T follicular helper cell (primary cell): ENCODE measurements around the gene C1QTNF3.
"Not testable (repeated sequence)": the region's sequence is repeated elsewhere in the genome, so short reads cannot be mapped to it uniquely, and the experiment has no call there.

Experiments used
- DNase-seq: peaks from one replicate; pipeline ENCODE4 v3.0.0-alpha.2; 2020; ENCODE audit warnings: low read depth

C1QTNF3 gene

GRCh38 chr5:34051374-34051980, 8.5 kb upstream of the C1QTNF3 start:
- DNase-seq = no peak

DNA sequence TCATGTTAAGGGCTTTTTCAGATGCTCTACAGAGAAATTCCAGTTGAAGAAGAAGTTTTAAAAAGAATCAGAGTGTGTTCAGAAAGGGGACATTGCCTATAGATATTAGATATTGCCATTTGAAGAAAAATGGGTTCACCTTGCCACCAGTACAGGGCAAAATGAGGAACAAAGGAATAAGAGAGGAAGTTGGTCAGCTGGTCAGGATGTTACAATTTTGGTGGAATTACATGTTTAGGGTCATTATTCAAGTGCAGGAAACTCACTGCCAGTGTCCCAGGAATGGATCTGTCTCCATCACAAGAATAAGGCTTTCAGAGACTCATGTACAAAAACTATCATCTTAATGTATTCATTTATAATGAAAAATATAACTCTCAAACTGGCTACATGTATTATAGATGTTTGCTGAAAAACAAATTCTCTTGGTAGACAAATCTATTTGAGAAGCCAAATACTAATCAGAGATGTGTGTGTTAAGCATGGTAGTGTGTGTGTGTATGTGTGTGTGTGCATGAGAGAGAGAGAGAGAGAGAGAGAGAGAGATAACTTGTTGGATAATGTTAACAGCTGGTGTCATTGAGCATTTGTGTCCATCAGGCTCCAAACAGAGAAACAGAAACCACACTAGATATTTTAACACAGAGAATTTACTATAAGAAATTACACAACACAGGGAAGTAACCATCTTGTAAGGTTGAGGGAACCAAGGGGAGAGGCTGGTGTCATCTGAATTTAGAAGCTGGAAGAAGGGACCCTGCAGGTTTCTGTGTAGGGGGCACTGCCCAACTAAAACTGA, 5.0 kb upstream of the C1QTNF3 start:
- DNase-seq = no peak

- no peak for DNase-seq
Measured at GRCh38 chr5:34047143-34047542, 4.1 kb upstream of the C1QTNF3 start.

GRCh38 chr5:34045996-34046395, 3.0 kb upstream of the C1QTNF3 start:
- no peak for DNase-seq

DNA sequence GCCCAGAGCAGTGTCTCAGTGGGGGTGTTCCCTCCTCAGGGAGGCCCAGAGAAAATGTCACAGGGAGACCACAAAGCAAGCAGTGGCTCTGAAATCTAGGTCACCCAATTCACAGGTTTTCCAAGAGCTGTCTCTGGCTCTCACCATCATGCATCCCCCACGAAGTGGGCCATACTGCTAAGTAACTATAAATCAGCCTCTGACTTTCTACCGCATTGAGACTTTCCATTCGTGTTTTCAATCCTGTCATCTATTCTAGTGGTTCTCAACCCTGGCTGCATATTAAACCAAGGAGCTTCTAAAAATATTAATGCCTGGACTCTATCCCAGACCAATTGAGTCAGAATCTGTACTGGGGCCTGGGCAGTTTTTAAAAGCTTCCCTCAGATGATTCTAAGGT, 2.0 kb upstream of the C1QTNF3 start:
- DNase-seq = no peak

GRCh38 chr5:34042321-34042720, 692 bp downstream of the C1QTNF3 start:
- no peak for DNase-seq

DNA sequence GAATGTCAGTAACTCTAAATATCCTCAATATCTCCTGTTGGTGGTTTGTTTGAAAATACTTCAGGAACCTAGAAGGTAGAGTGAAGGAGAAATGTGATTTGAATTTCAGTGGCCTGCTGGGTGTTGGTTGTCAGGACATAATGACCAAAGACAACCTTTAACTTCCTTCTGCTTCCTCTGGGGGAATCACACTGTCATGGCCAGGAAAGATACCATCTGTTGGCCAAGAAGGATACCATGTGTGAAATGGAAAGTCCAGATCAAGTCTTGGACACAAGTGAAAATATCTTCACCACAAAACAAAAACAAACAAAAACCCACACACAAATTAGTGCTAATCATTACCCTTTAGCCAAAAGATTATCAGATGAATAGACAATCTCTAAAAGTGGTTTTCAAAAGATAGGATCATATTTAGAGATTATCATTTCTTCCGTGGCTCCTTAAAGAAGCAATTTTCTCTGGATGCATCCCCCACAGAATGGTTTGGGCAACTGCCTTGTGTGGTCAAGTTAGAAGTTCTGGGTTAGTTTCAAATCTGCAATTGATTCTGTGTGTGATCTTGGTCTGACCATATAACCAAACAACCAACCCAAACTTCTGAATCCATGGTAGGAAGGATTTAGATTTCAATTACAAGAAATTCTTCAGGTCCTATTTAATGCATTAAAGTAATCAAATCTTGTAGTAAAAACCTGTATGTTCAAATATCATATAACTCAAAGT, 1.6 kb downstream of the C1QTNF3 start:
- DNase-seq = no peak

GRCh38 chr5:34040472-34040871, 2.5 kb downstream of the C1QTNF3 start:
- DNase-seq = no peak

- no peak for DNase-seq
Measured at GRCh38 chr5:34039398-34040157, 3.4 kb downstream of the C1QTNF3 start.

DNA sequence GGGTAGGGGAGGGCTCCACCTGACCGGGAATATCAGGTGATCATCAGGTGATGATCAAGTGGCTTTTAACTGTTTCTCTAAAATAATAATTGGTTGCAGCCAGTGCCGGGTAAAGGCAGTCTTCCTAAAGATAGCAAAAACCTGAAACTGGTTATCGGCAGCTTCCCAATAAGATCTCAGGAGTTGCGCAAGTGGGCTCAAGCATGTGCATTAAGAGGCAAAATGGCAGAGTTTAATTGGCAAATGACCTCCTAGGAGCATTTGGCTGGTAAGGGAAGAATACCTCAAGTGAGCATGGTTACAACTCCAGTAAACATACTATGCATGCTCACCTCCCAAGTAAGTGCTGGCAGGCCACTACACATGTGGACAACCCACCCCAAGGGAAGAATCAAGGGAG, 4.2 kb downstream of the C1QTNF3 start:
- no peak for DNase-seq

GRCh38 chr5:34038390-34038789, 4.6 kb downstream of the C1QTNF3 start:
- no peak for DNase-seq

DNA sequence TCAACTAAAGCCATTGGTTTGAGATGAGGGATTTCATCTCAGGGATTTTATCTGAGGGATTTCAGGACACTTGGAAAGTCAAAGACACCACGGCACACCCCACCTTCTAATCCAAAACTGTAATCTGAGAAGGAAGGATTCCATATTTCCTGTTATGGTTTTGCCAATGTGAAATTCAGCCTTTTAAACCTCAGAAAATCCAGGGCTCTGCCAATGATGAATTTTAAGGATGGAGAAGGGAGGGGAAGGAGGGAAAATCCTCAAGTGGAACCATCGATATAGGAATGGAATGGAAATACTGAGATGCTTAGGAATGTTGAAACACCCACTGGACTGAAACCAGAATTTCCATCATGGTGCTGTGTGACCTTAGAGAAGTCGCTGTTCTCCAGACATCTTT, 5.3 kb downstream of the C1QTNF3 start:
- no peak for DNase-seq

- DNase-seq = no peak
Measured at GRCh38 chr5:34035756-34036155, 7.3 kb downstream of the C1QTNF3 start.

- no peak for DNase-seq
Measured at GRCh38 chr5:34034534-34035327, 8.3 kb downstream of the C1QTNF3 start.

- DNase-seq = no peak
Measured at GRCh38 chr5:34031966-34032365, 11.0 kb downstream of the C1QTNF3 start.

GRCh38 chr5:34031117-34031516, 11.9 kb downstream of the C1QTNF3 start:
- no peak for DNase-seq

DNA sequence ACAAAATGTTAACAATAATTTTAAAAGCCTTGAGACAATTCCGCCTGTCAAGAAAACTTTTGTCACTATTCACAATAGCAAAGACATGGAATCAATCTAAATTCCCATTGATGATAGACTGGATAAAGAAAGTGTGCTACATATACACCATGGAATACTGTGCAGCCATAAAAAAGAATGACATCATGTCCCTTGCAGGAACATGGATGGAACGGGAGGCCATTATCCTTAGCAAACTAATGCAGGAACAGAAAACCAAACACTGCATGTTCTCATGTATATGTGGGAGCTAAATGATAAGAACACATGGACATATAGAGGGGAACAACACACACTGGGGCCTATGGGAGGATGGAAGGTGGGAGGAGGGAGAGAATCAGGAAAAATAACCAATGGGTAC, 12.4 kb downstream of the C1QTNF3 start:
- DNase-seq = not testable (repeated sequence)

GRCh38 chr5:34030048-34030447, 13.0 kb downstream of the C1QTNF3 start:
- no peak for DNase-seq

- no peak for DNase-seq
Measured at GRCh38 chr5:34028349-34028748, 14.7 kb downstream of the C1QTNF3 start.

- DNase-seq = no peak
Measured at GRCh38 chr5:34026089-34026761, 16.8 kb downstream of the C1QTNF3 start.
